LoVo (cell line): ENCODE data around the gene GALT.

Source experiments
- DNase-seq: peaks from one replicate; pipeline ENCODE4 v3.0.0-alpha.2; 2016; ENCODE audit warnings: low spot score

GALT gene

GRCh38 chr9:34646211-34647083, at the start of gene GALT:
GALT (plus strand) TSS chr9:34646675; CDS start chr9:34646705, 30 bp downstream.
- peak; percentile 87 for DNase-seq

GRCh38 chr9:34599546-34599945, 46.9 kb upstream of the GALT start:
- DNase-seq: no peak

GRCh38 chr9:34600908-34601307, 45.6 kb upstream of the GALT start:
- DNase-seq: peak; percentile 18

- no peak for DNase-seq
Measured at GRCh38 chr9:34601937-34602573, 44.4 kb upstream of the GALT start.

- peak; percentile 68 for DNase-seq
Measured at GRCh38 chr9:34603610-34604231, 42.8 kb upstream of the GALT start.

GRCh38 chr9:34606190-34606589, 40.3 kb upstream of the GALT start:
- DNase-seq: no peak

GRCh38 chr9:34606905-34607304, 39.6 kb upstream of the GALT start:
- DNase-seq: no peak

- no peak for DNase-seq
Measured at GRCh38 chr9:34607331-34607730, 39.1 kb upstream of the GALT start.

- DNase-seq: no peak
Measured at GRCh38 chr9:34610434-34611206, 35.9 kb upstream of the GALT start.

- DNase-seq: no peak
Measured at GRCh38 chr9:34611251-34611810, 35.1 kb upstream of the GALT start.

- DNase-seq: peak; percentile 86
Measured at GRCh38 chr9:34611811-34612787, 34.4 kb upstream of the GALT start, which contains the start of gene RPP25L. RPP25L (minus strand) TSS chr9:34612097; CDS start chr9:34611296, 801 bp downstream.

GRCh38 chr9:34612788-34613390, 33.6 kb upstream of the GALT start:
- peak; percentile 82 for DNase-seq

GRCh38 chr9:34615132-34615531, 31.3 kb upstream of the GALT start:
- DNase-seq: no peak

- DNase-seq: peak; percentile 94
Measured at GRCh38 chr9:34620061-34620994, 26.1 kb upstream of the GALT start, which contains the start of gene DCTN3. DCTN3 (minus strand) TSS chr9:34620495; CDS start chr9:34620464, 31 bp downstream.

- DNase-seq: no peak
Measured at GRCh38 chr9:34623374-34624235, 22.9 kb upstream of the GALT start.

GRCh38 chr9:34624475-34625185, 21.8 kb upstream of the GALT start:
- no peak for DNase-seq

GRCh38 chr9:34625186-34625486, 21.3 kb upstream of the GALT start:
- DNase-seq: no peak
